ENCODE measurements around the gene SAMD3. TPM values are rescaled to one million over a fixed set of nuclear protein-coding genes. Genes with fewer than 3 reads are reported as not detected.

The SAMD3 gene
- total and polyA plus RNA-seq, 2 of the 8 experiments (the other 6 are each of a cell fraction or from before 2014, with no cell fraction given): 1.8 to 1.9 TPM

GRCh38 chr6:130138116-130138908 is 84.4 kb downstream of the SAMD3 start:
- no peaks in the 10 kb centered on the region for H3K27me3 ChIP-seq (replicated peaks in 1 of 4; ENCODE audit: control insufficient read depth in 3 of 4, extremely low read depth in 1 of 4, insufficient read depth in 3 of 4, low read length in 3 of 4)
- no peak overlapping the region for H2BK5ac ChIP-seq (ENCODE audit: low read depth, low read length)
- POLR2A ChIA-PET (ENCODE audit: partially characterized antibody): no interaction called here
- no peak overlapping the region for H2BK15ac ChIP-seq (ENCODE audit: low read length)
- H3K79me2 ChIP-seq (ENCODE audit: control insufficient read depth in 1 of 2, insufficient read depth in 2 of 2, low read length in 2 of 2): no peaks in the 10 kb centered on the region
- FAIRE-seq: no peak
- no peak overlapping the region for H2AFZ ChIP-seq (ENCODE audit: low read length)
- no peaks in the 10 kb centered on the region; the same call in 1 of the 2 replicates for H3K23me2 ChIP-seq (ENCODE audit: low read depth, low read length)
- DNase-seq (ENCODE audit: low read depth in 1 of 2, low spot score in 2 of 2): no peak
- no peaks in the 10 kb centered on the region for H3K9me3 ChIP-seq (ENCODE audit: insufficient read depth in 2 of 2, low read depth in 1 of 2, low read length in 1 of 2)
- H3K4ac ChIP-seq (replicated peaks; ENCODE audit: insufficient read length, low read depth, low read length): no peak overlapping the region
- no peak overlapping the region for H2BK120ac ChIP-seq (replicated peaks; ENCODE audit: low read depth, low read length)
- H3K27ac ChIP-seq (ENCODE audit: low read depth, low read length): no peak overlapping the region
- no peak for TF ChIP-seq BRCA1 (IDR thresholded peaks at IDR 0.05; ENCODE audit: low read depth, low read length)
- 84% methylated on average over 7 of the region's 7 CpGs; no CpG with 5 or more reads in 1 of the 2 experiments for WGBS, 2 experiments (ENCODE audit: extremely low coverage in 1 of 2, insufficient coverage in 1 of 2, insufficient read length in 1 of 2, insufficient replicate concordance in 2 of 2, low coverage in 1 of 2, low lambda C conversion rate in 2 of 2, missing lambda C conversion rate in 1 of 2)
- H3K79me1 ChIP-seq (ENCODE audit: low read depth, low read length): no peaks in the 10 kb centered on the region
- H3K23ac ChIP-seq (ENCODE audit: insufficient read length): no peak overlapping the region
- H3K56ac ChIP-seq (replicated peaks; ENCODE audit: insufficient read length, low read depth, low read length): no peak overlapping the region
- H3K4me3 ChIP-seq (ENCODE audit: extremely low read depth in 1 of 4, insufficient read depth in 2 of 4, low read depth in 3 of 4, low read length in 4 of 4): no peak overlapping the region
- H3K4me2 ChIP-seq (ENCODE audit: insufficient read depth in 1 of 2, low read depth in 2 of 2, low read length in 2 of 2): no peak overlapping the region
- H4K8ac ChIP-seq (ENCODE audit: extremely low read depth, insufficient read depth, low read length): no peak overlapping the region
- no peak overlapping the region for H4K5ac ChIP-seq (ENCODE audit: insufficient read length, low read depth, low read length)
- no peak overlapping the region for H2AK5ac ChIP-seq (ENCODE audit: low read depth, low read length)
- H4K20me1 ChIP-seq (replicated peaks in 1 of 2; ENCODE audit: control insufficient read depth in 1 of 2, insufficient read depth in 2 of 2, low read length in 2 of 2): peaks cover 0 to 2% of the 10 kb centered on the region in 2 experiments
- H3K18ac ChIP-seq (ENCODE audit: extremely low read depth, low read length): no peak overlapping the region
- H2BK12ac ChIP-seq (ENCODE audit: low read depth, low read length): no peak overlapping the region
- no peaks in the 10 kb centered on the region for H3K36me3 ChIP-seq (ENCODE audit: control insufficient read depth in 2 of 4, insufficient read depth in 4 of 4, low read length in 3 of 4)
- CTCF ChIA-PET (ENCODE audit: partially characterized antibody): no interaction called here
- H2BK20ac ChIP-seq (ENCODE audit: low read length): no peak overlapping the region
- peaks cover 0 to 2% (median 0%) of the 10 kb centered on the region in 4 experiments; a peak in 2 of 7 replicates for H3K4me1 ChIP-seq (replicated peaks in 1 of 4; ENCODE audit: control insufficient read depth in 3 of 4, insufficient read depth in 4 of 4, low read length in 3 of 4)
- H4K91ac ChIP-seq (replicated peaks; ENCODE audit: insufficient read length, low read length): no peak overlapping the region
- H3K9ac ChIP-seq (replicated peaks in 1 of 4; ENCODE audit: extremely low read depth in 1 of 4, low read depth in 3 of 4, low read length in 3 of 4): no peak overlapping the region
- H3K14ac ChIP-seq (ENCODE audit: insufficient read length): no peak overlapping the region

Measured in H1 (cell line).